HepG2 (cell line): ENCODE data around the gene CITED2. TPM values are rescaled to one million over a fixed set of nuclear protein-coding genes. Genes with fewer than 3 reads are reported as not detected.
A peak's percentile ranks its signal among the peaks of the same experiment; 100 is the strongest.

Experiments used
- CREM ChIP-seq, 2 experiments: sonication (generic) in 1 of 2; formaldehyde crosslinking in 1 of 2; IDR thresholded peaks; 2 replicates each; pipeline versions ENCODE4 v1.4.0 to v1.6.1; 2016 to 2020; ENCODE audit warnings: antibody characterized with exemption in 1 of 2, mild to moderate bottlenecking in 1 of 2, missing genetic modification reagents in 1 of 2
- EED ChIP-seq: sonication (generic); formaldehyde crosslinking; IDR thresholded peaks from 2 replicates; pipeline ENCODE4 v1.5.0; 2020; ENCODE audit warnings: mild to moderate bottlenecking, missing genetic modification reagents
- HDAC1 ChIP-seq: sonication (generic); formaldehyde crosslinking; IDR thresholded peaks from 2 replicates; pipeline ENCODE4 v1.5.1; 2020; ENCODE audit warnings: mild to moderate bottlenecking, missing genetic modification reagents
- HMGXB3 ChIP-seq: sonication (generic); formaldehyde crosslinking; IDR thresholded peaks from 2 replicates; pipeline ENCODE4 v1.4.0; 2020; ENCODE audit warnings: missing genetic modification reagents, borderline replicate concordance
- KMT2A ChIP-seq: sonication (generic); formaldehyde crosslinking; IDR thresholded peaks from 2 replicates; pipeline ENCODE4 v1.4.0; 2020; ENCODE audit warnings: missing genetic modification reagents
- MBNL3 ChIP-seq: fragments of 250-450 bp; sonication (Bioruptor Pico); conservative IDR thresholded peaks from 2 replicates; pipeline ENCODE4 v1.8.0; 2022; ENCODE audit warnings: mild to moderate bottlenecking, inconsistent platforms
- NPAS2 ChIP-seq: sonication (generic); formaldehyde crosslinking; IDR thresholded peaks from 2 replicates; pipeline ENCODE4 v1.8.0; 2022; ENCODE audit warnings: mild to moderate bottlenecking, missing genetic modification reagents, borderline replicate concordance
- PHF5A ChIP-seq: IDR thresholded peaks from one replicate; pipeline ENCODE4 v1.6.1; 2018; ENCODE audit warnings: low read depth, missing genetic modification reagents; ENCODE audit not compliant: unreplicated experiment
- RFX3 ChIP-seq: IDR thresholded peaks from 2 replicates; pipeline ENCODE4 v1.6.1; 2016; ENCODE audit warnings: missing biosample characterization, missing genetic modification reagents
- RORA ChIP-seq: sonication (generic); formaldehyde crosslinking; IDR thresholded peaks from 2 replicates; pipeline ENCODE4 v1.5.0; 2020; ENCODE audit warnings: mild to moderate bottlenecking, missing genetic modification reagents, moderate library complexity
- ZBTB46 ChIP-seq: sonication (generic); formaldehyde crosslinking; IDR thresholded peaks from 2 replicates; pipeline ENCODE4 v1.4.0; 2020; ENCODE audit warnings: mild to moderate bottlenecking, missing genetic modification reagents, borderline replicate concordance
- ZFP41 ChIP-seq: sonication (generic); formaldehyde crosslinking; IDR thresholded peaks from 2 replicates; pipeline ENCODE4 v1.4.0; 2020; ENCODE audit warnings: mild to moderate bottlenecking, missing genetic modification reagents, borderline replicate concordance
- ZFP82 ChIP-seq: sonication (generic); formaldehyde crosslinking; IDR thresholded peaks from 2 replicates; pipeline ENCODE4 v1.5.1; 2020; ENCODE audit warnings: mild to moderate bottlenecking, missing genetic modification reagents, borderline replicate concordance
- ZMYM2 ChIP-seq: sonication (generic); formaldehyde crosslinking; IDR thresholded peaks from 2 replicates; pipeline ENCODE4 v1.8.0; 2022; ENCODE audit warnings: mild to moderate bottlenecking, missing genetic modification reagents
- ZNF232 ChIP-seq: sonication (generic); formaldehyde crosslinking; IDR thresholded peaks from 2 replicates; pipeline ENCODE4 v1.4.0; 2020; ENCODE audit warnings: missing genetic modification reagents, borderline replicate concordance
- ZNF24 ChIP-seq: fragments of 450-650 bp; IDR thresholded peaks from 2 replicates; pipeline ENCODE4 v1.6.1; 2017; ENCODE audit warnings: antibody characterized with exemption, mild to moderate bottlenecking
- ZNF552 ChIP-seq: sonication (generic); formaldehyde crosslinking; IDR thresholded peaks from 2 replicates; pipeline ENCODE4 v1.9.0; 2022; ENCODE audit warnings: missing genetic modification reagents, mild to moderate bottlenecking, borderline replicate concordance
- ZNF580 ChIP-seq: IDR thresholded peaks from 2 replicates; pipeline ENCODE4 v1.6.1; 2016; ENCODE audit warnings: low read depth, borderline replicate concordance
- ZNF670 ChIP-seq: sonication (generic); formaldehyde crosslinking; IDR thresholded peaks from 2 replicates; pipeline ENCODE4 v1.8.0; 2022; ENCODE audit warnings: mild to moderate bottlenecking, missing genetic modification reagents, borderline replicate concordance
- ZNF747 ChIP-seq: sonication (generic); formaldehyde crosslinking; IDR thresholded peaks from 2 replicates; pipeline ENCODE4 v1.8.1; 2023; ENCODE audit warnings: missing genetic modification reagents, mild to moderate bottlenecking, borderline replicate concordance
- ZZZ3 ChIP-seq: sonication (generic); formaldehyde crosslinking; IDR thresholded peaks from 2 replicates; pipeline ENCODE4 v1.4.0; 2020; ENCODE audit warnings: missing genetic modification reagents, mild to moderate bottlenecking, borderline replicate concordance
- polyA plus RNA-seq, 8 experiments: library from polyadenylated mRNA; depleted of rRNA in 3 of 8; stranded (reverse) in 7 of 8; unstranded in 1 of 8; fragments of >200 nt; fragmentation: Illumina TruSeq in 4 of 8; extraction: Trizol in 4 of 8; gene quantifications; 2 replicates each; pipeline versions ENCODE4 v1.2.1 to v1.2.3, GENCODE V29; 2011 to 2016; ENCODE audit warnings: low read depth in 4 of 8, missing spikeins in 1 of 8, mixed read lengths in 1 of 8; ENCODE audit not compliant: insufficient read depth in 1 of 8
- total RNA-seq, 5 experiments: library from RNA; depleted of rRNA; stranded (reverse); fragments of >200 nt; fragmentation: Illumina TruSeq; extraction: Trizol; gene quantifications; 2 replicates each; pipeline ENCODE4 v1.2.3, GENCODE V29; 2016; ENCODE audit warnings: low read depth in 1 of 5

The CITED2 gene
- total and polyA plus RNA-seq, 2 of the 13 experiments (the other 11 are each of a cell fraction or from before 2014, with no cell fraction given), result 17.6 to 57.2 TPM

- TF ChIP-seq ZZZ3 (CRISPR knock-in tag) (peak; percentile 72; the same call in 1 of the 2 replicates), RFX3 (CRISPR knock-in tag) (peak; percentile 36; the same call in 1 of the 2 replicates), ZBTB46 (CRISPR knock-in tag) (0 out of 2 replicates have a peak, but pooled peaks have one; percentile 81), ZMYM2 (CRISPR knock-in tag) (no peak), HMGXB3 (CRISPR knock-in tag) (peak; percentile 69; the same call in 1 of the 2 replicates), KMT2A (peak; percentile 71), ZNF747 (CRISPR knock-in tag) (peak; percentile 83), ZFP82 (CRISPR knock-in tag) (peak; percentile 22; the same call in 1 of the 2 replicates), MBNL3 (CRISPR knock-in tag) (no peak), ZNF24 (no peak), CREM (IDR thresholded peaks at IDR 0.05) (peak; percentile 34), CREM (CRISPR knock-in tag; IDR thresholded peaks at IDR 0.05) (no peak), ZNF552 (CRISPR knock-in tag) (0 out of 2 replicates have a peak, but pooled peaks have one; percentile 10), PHF5A (CRISPR knock-in tag) (peak; percentile 61), HDAC1 (CRISPR knock-in tag) (peak; percentile 92), ZNF232 (peak; percentile 84; the same call in 1 of the 2 replicates), ZNF670 (CRISPR knock-in tag) (no peak; the same call in 1 of the 2 replicates), NPAS2 (no peak), ZFP41 (0 out of 2 replicates have a peak, but pooled peaks have one; percentile 65), ZNF580 (CRISPR knock-in tag) (peak; percentile 93), EED (peak; percentile 68; the same call in 1 of the 2 replicates), RORA (CRISPR knock-in tag) (no peak)
Observed at GRCh38 chr6:139375226-139376016, 973 bp upstream of the CITED2 start (continued).
